GM21526 (cell line): ENCODE results near the gene PHF13.
"Not testable (repeated sequence)": the region's sequence is repeated elsewhere in the genome, so short reads cannot be mapped to it uniquely, and the experiment has no call there.

Source experiments
- ATAC-seq: cut with Tn5 transposase; IDR thresholded peaks from one replicate; pipeline ENCODE4 v1.9.1; 2021; ENCODE audit warnings: moderate library complexity; ENCODE audit not compliant: unreplicated experiment, low FRiP score

The PHF13 gene

DNA sequence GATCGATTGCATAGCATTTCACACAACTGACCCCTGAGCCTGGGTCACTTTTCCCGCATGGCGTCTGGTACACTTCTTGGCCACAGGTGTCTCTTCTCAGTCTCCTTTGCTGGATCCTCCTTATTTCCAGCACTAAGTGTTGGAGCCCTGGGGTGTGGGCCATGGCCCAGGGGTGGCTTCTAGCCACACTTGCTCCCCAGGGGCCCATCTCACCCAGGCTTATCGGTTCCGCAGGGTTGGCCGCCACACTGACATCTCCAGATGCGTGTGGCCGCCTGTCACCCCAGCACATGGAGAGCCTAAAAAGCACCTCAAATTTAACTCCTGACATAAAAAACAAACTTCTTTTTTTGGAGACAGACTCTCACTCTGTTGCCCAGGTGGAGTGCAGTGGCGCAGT is 13.5 kb downstream of the PHF13 start:
- no peak for ATAC-seq

GRCh38 chr1:6627841-6628545 is 14.5 kb downstream of the PHF13 start:
- no peak for ATAC-seq

GRCh38 chr1:6628971-6629479 is 15.5 kb downstream of the PHF13 start:
- ATAC-seq: no peak

- no peak for ATAC-seq
These were observed 16.5 kb downstream of the PHF13 start for GRCh38 chr1:6630027-6630426.

- no peak for ATAC-seq
These were observed 17.5 kb downstream of the PHF13 start for GRCh38 chr1:6631058-6631457.

GRCh38 chr1:6632588-6633514 is 19.3 kb downstream of the PHF13 start:
- no peak for ATAC-seq

GRCh38 chr1:6634371-6635052 is 21.0 kb downstream of the PHF13 start:
- no peak for ATAC-seq

- no peak for ATAC-seq
These were observed 21.8 kb downstream of the PHF13 start for GRCh38 chr1:6635161-6635909.

DNA sequence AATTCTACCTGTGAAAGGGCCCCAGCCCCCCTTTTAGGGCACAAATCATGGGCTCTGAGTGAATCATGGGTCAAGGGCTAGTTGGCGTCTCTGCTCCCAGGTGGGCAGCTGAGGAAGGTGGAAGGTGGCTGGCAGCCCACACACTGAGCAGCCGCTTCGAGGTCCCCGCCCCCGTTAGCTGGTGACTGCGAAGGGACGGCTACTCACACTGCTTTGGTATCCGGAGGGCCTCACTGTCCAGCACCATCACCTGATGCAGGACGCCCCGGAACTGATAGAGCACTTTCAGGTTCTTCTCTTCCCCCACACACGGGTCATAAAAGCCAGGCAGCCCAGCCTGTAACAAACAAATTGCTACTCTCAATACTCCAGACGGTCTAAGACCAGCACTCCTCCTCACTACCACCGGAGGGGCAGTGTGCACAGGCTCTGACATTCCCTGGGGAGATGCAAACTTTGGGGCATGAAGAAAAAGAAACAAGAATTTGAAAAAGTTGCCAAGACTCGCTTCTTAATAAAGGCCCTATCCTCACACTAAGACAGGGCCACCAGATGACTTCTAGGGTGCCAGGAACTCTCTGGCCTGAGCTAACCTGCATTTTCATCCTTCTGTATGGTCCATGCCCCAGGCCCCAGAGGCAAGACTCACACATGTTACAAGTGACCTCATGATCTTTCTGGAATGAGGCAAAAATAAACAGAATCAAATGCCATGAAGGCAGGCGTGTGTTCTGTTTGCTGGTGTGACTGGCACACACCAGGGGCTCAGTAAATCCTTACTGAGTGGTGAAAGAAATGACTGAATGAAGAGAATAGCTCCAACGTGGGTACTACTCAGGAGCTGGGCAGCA is 22.6 kb downstream of the PHF13 start:
- no peak for ATAC-seq

DNA sequence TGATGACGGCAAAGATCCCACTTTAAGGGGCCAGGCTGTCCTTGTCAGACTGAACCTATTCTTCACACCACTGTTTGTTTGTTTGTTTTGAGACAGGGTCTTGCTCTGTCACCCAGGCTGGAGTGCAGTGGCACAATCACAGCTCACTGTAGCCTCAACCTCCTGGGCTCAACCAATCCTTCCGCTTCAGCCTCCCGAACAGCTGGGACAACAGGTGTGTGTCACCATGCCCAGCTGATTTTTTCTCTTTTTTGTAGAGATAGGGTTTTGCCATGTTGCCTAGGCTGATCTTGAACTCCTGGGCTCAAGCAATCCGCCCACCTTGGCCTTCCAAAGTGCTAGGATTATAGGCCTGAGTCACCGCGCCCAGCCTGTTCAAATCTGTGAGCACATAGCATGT is 23.2 kb downstream of the PHF13 start:
- ATAC-seq: not testable (repeated sequence)

DNA sequence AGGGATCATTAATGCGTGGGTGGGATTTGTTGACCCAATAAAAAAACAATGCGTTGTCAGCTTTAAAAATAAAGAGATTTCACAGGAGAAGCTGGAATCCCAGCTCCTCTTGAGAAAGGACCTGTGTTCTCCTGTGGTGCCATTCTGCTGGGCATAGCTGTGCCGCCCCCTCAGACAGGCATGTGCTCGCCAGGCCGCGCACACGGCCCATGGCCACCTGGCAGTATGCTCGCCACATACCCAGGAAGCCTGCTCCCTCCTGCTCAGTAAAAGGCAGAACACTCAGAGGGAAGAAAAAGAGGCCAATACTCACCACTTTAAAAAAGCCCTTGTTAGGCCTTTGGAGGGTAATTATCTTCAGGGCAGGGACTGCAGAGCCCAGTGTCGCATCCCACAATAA is 24.2 kb downstream of the PHF13 start:
- ATAC-seq: no peak

DNA sequence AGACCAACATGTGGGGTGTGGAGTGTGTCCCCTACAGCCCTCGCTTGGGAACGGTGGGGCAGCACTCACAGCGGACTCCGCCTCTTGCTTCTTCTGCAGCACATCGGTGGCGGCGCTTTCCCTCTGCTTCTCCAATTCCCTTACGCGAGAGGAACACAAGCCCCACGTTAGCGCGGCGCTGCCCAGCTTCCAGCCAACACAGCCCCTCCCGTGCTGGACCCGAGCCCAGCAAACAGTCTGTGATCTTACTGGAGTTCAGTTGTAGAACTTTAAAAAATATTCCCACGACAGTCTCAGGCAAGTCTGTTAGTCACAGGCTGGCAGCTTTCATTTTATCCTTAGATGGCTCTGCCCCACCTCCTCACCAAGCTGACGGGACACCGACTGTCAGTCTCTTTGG is 24.7 kb downstream of the PHF13 start:
- ATAC-seq: no peak

DNA sequence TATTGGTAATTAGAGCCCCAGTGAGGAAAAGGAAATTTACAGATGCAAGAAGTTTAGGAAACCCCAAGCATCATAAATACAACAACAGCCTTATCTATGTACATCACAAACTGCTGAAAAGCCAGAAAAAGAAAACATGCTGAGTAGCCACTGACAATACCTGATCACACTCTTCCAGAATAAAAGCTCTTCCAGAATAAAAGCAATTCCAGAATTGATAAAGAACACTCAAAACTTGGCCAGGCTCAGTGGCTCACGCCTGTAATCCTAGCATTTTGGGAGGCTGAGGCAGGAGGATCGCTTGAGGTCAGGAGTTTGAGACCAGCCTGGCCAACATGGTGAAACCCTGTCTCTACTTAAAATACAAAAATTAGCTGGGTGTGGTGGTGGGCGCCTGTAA is 27.3 kb downstream of the PHF13 start:
- ATAC-seq: not testable (repeated sequence)

DNA sequence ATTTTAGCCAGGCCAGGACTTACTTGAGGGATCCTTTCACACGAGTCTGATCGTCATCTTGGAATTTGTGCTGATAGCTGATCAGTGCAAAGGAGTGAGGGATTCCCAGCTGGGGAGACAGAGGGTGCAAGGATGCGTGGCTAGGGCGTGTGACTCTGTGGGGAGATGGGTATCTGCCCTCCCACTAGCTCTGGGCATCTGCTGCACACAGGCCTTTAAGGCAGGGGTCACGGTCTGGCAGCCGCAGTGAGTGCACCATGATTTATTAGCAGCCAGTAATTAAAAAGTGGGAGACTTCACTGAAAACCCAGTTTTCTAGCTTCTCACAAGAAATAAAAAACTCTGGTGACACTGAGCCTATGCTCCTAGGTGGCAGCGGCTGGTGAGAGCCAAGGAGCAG is 31.5 kb downstream of the PHF13 start:
- no peak for ATAC-seq

GRCh38 chr1:6646499-6647148 is 33.1 kb downstream of the PHF13 start:
- no peak for ATAC-seq

GRCh38 chr1:6648556-6648955 is 35.0 kb downstream of the PHF13 start:
- no peak for ATAC-seq

GRCh38 chr1:6651909-6652308 is 38.4 kb downstream of the PHF13 start:
- ATAC-seq: no peak

DNA sequence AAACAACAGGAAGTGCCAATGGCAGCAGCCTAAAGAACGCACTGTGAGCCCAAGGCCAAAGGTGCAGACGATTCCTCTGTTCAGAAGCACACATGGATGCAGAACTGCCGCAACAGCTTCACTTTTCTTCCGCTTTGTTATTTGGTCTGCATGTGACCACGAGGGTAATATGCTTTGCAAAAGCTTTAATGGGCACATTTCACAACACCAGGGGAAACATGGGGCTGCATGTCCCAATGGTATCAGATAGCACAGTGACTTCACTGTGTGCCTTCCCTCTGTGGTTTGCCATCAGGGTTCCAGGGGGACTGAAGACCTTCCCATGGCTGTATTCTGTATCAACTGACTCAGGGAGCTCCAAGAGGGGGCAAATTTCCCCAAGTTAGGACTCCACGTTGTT is 39.5 kb downstream of the PHF13 start:
- no peak for ATAC-seq
